ENCODE data around the gene UCN. TPM values are rescaled to one million over a fixed set of nuclear protein-coding genes. Genes with fewer than 3 reads are reported as not detected.

The UCN gene
- polyA plus RNA-seq, 1 donor from 2014 or later = 9.0 TPM

- Histone ChIP-seq H4K20me1 (ENCODE audit: insufficient read depth) (no peaks in the 10 kb centered on the region), H3K27me3 (ENCODE audit: insufficient read depth, low read depth, low read length) (peaks cover 87% of the 10 kb centered on the region)
Measured at GRCh38 chr2:27264253-27264752, 43.9 kb downstream of the UCN start.

DNA sequence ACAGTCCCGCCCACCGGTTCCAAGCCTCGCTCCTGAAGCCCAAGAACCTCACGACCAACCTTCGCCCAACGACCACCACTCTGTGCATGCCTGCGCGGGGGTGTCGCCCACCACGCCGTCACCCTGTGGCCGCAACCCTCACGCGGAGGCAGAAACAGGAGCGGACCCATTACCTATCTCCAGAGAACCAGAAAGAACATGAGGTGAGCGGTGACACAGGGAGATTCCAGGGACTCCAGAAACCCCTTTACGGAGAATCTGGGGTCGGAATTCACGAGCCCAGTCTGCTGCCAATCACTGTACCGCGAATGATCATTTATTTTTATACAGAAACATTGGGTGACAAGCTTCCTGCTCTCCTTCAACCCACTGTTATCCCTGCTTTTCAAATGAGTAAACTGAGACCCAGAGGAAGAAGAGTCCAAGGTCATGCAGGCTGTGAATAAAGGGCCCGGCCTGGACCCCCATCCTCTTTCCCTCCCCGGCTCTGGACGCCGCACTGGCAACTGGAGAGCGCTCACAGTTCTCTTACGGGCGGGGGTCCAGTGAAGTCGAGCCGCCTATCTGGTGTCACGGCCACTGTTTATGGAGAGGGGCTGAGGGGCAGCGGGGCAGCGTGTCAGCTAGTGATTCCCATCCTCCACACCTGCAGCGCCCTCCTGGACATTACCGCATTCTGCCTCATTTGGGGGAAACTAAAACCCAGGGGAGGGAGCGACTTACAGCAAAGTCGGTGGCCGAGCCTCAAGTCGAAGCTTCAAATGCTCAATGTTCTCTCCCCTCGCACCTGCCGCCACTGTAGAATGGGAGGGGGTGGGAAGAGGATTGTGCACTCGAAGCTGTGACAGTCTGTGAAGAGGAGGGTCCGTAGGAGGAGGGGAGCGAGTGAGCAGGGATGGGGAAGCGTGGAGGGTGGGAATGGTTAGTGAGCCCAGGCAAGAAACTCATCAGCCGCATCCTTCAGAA lies 44.7 kb downstream of the UCN start:
- H3F3A ChIP-seq (ENCODE audit: insufficient read depth, low read length, poor library complexity, severe bottlenecking) = no peaks in the 10 kb centered on the region
- H4K20me1 ChIP-seq (ENCODE audit: insufficient read depth) = no peaks in the 10 kb centered on the region
- H3K36me3 ChIP-seq (ENCODE audit: insufficient read depth, low read length) = no peaks in the 10 kb centered on the region
- peak overlapping the region; percentile 62 for H3K4me3 ChIP-seq (ENCODE audit: low read length)
- no peaks in the 10 kb centered on the region for H3K9me2 ChIP-seq (ENCODE audit: insufficient read depth, low read length)
- peaks cover 82% of the 10 kb centered on the region for H3K27me3 ChIP-seq (ENCODE audit: insufficient read depth, low read depth, low read length)
- no peaks in the 10 kb centered on the region for H3K79me2 ChIP-seq (replicated peaks; ENCODE audit: insufficient read depth, low read length)
- H3K9ac ChIP-seq (ENCODE audit: low read length) = no peak overlapping the region
- H3K4me2 ChIP-seq (ENCODE audit: low read length) = peak overlapping the region; percentile 44
- no peak overlapping the region for H3K27ac ChIP-seq (ENCODE audit: low read length)
- H3K9me3 ChIP-seq (ENCODE audit: low read length) = no peaks in the 10 kb centered on the region
- TF ChIP-seq MXI1 (conservative IDR thresholded peaks at IDR 0.05; ENCODE audit: poor library complexity, severe bottlenecking) (no peak), EP300 (conservative IDR thresholded peaks at IDR 0.05; ENCODE audit: poor library complexity, severe bottlenecking) (no peak), RAD21 (conservative IDR thresholded peaks at IDR 0.05) (no peak), SMC3 (conservative IDR thresholded peaks at IDR 0.05; ENCODE audit: poor library complexity) (no peak), TAF1 (IDR thresholded peaks at IDR 0.05; ENCODE audit: low read depth) (no peak), POLR2AphosphoS5 (IDR thresholded peaks at IDR 0.05) (peak; percentile 9), EZH2 (IDR thresholded peaks at IDR 0.05; ENCODE audit: borderline replicate concordance, insufficient read depth, low read length, poor library complexity, severe bottlenecking) (peak; percentile 83)
- TF ChIP-seq, protein P1, sequence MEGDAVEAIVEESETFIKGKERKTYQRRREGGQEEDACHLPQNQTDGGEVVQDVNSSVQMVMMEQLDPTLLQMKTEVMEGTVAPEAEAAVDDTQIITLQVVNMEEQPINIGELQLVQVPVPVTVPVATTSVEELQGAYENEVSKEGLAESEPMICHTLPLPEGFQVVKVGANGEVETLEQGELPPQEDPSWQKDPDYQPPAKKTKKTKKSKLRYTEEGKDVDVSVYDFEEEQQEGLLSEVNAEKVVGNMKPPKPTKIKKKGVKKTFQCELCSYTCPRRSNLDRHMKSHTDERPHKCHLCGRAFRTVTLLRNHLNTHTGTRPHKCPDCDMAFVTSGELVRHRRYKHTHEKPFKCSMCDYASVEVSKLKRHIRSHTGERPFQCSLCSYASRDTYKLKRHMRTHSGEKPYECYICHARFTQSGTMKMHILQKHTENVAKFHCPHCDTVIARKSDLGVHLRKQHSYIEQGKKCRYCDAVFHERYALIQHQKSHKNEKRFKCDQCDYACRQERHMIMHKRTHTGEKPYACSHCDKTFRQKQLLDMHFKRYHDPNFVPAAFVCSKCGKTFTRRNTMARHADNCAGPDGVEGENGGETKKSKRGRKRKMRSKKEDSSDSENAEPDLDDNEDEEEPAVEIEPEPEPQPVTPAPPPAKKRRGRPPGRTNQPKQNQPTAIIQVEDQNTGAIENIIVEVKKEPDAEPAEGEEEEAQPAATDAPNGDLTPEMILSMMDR (IDR thresholded peaks at IDR 0.05; ENCODE audit: poor library complexity, severe bottlenecking) = no peak
- TF ChIP-seq, protein P2, sequence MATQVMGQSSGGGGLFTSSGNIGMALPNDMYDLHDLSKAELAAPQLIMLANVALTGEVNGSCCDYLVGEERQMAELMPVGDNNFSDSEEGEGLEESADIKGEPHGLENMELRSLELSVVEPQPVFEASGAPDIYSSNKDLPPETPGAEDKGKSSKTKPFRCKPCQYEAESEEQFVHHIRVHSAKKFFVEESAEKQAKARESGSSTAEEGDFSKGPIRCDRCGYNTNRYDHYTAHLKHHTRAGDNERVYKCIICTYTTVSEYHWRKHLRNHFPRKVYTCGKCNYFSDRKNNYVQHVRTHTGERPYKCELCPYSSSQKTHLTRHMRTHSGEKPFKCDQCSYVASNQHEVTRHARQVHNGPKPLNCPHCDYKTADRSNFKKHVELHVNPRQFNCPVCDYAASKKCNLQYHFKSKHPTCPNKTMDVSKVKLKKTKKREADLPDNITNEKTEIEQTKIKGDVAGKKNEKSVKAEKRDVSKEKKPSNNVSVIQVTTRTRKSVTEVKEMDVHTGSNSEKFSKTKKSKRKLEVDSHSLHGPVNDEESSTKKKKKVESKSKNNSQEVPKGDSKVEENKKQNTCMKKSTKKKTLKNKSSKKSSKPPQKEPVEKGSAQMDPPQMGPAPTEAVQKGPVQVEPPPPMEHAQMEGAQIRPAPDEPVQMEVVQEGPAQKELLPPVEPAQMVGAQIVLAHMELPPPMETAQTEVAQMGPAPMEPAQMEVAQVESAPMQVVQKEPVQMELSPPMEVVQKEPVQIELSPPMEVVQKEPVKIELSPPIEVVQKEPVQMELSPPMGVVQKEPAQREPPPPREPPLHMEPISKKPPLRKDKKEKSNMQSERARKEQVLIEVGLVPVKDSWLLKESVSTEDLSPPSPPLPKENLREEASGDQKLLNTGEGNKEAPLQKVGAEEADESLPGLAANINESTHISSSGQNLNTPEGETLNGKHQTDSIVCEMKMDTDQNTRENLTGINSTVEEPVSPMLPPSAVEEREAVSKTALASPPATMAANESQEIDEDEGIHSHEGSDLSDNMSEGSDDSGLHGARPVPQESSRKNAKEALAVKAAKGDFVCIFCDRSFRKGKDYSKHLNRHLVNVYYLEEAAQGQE (IDR thresholded peaks at IDR 0.05; ENCODE audit: borderline replicate concordance) = no peak
- no peak overlapping the region for H2AFZ ChIP-seq (ENCODE audit: low read depth, low read length)

More at GRCh38 chr2:27264253-27264752, 43.9 kb downstream of the UCN start:
- Histone ChIP-seq H3K36me3 (ENCODE audit: insufficient read depth, low read length) (no peaks in the 10 kb centered on the region), H3K27ac (ENCODE audit: low read length) (no peak overlapping the region), H3F3A (ENCODE audit: insufficient read depth, low read length, poor library complexity, severe bottlenecking) (no peaks in the 10 kb centered on the region), H3K9ac (ENCODE audit: low read length) (no peak overlapping the region), H3K4me3 (ENCODE audit: low read length) (peak overlapping the region; percentile 62), H3K9me3 (ENCODE audit: low read length) (no peaks in the 10 kb centered on the region), H3K4me2 (ENCODE audit: low read length) (no peak overlapping the region), H2AFZ (ENCODE audit: low read depth, low read length) (no peak overlapping the region), H3K9me2 (ENCODE audit: insufficient read depth, low read length) (no peaks in the 10 kb centered on the region), H3K79me2 (replicated peaks; ENCODE audit: insufficient read depth, low read length) (no peaks in the 10 kb centered on the region)
- TF ChIP-seq SMC3 (conservative IDR thresholded peaks at IDR 0.05; ENCODE audit: poor library complexity) (no peak), EZH2 (IDR thresholded peaks at IDR 0.05; ENCODE audit: borderline replicate concordance, insufficient read depth, low read length, poor library complexity, severe bottlenecking) (no peak), MXI1 (conservative IDR thresholded peaks at IDR 0.05; ENCODE audit: poor library complexity, severe bottlenecking) (no peak), RAD21 (conservative IDR thresholded peaks at IDR 0.05) (no peak), POLR2AphosphoS5 (IDR thresholded peaks at IDR 0.05) (peak; percentile 10), TAF1 (IDR thresholded peaks at IDR 0.05; ENCODE audit: low read depth) (no peak), EP300 (conservative IDR thresholded peaks at IDR 0.05; ENCODE audit: poor library complexity, severe bottlenecking) (no peak)
